Keratinocyte (primary cell): ENCODE measurements around the gene PTPRN2. TPM values are rescaled to one million over a fixed set of nuclear protein-coding genes. Genes with fewer than 3 reads are reported as not detected.

Experiments
- DNase-seq: peaks from one replicate; pipeline ENCODE4 v3.0.0-alpha.2; 2011; ENCODE audit warnings: low read depth, missing footprints, low spot score
- FAIRE-seq: peaks from 2 replicates; lab custom pipeline; 2011; peaks lifted over from hg19 to GRCh38; lab: Jason Lieb, UNC
- H2AFZ ChIP-seq: 2 replicates; pipeline ENCODE4 v1.6.0; 2012; ENCODE audit warnings: low read length, control low read depth, inconsistent platforms; ENCODE audit not compliant: control insufficient read depth
- H3K27ac ChIP-seq: 2 replicates; pipeline ENCODE4 v1.5.1; 2011; ENCODE audit warnings: low read length; ENCODE audit not compliant: control insufficient read depth, insufficient read depth
- H3K27me3 ChIP-seq: 3 replicates; pipeline ENCODE4 v1.6.0; 2011; ENCODE audit warnings: low read length; ENCODE audit not compliant: control insufficient read depth, insufficient read depth; ENCODE audit errors: extremely low read depth
- H3K36me3 ChIP-seq, 2 experiments: 2 replicates in 1 of 2; 3 replicates in 1 of 2; pipeline ENCODE4 v1.5.1; 2011; ENCODE audit warnings: low read length in 2 of 2, mild to moderate bottlenecking in 1 of 2; ENCODE audit not compliant: control insufficient read depth in 2 of 2, insufficient read depth in 2 of 2; ENCODE audit errors: extremely low read depth in 1 of 2
- H3K4me1 ChIP-seq: 3 replicates; pipeline ENCODE4 v1.5.1; 2011; ENCODE audit warnings: low read length; ENCODE audit not compliant: control insufficient read depth, insufficient read depth; ENCODE audit errors: extremely low read depth
- H3K4me2 ChIP-seq: 3 replicates; pipeline ENCODE4 v1.6.0; 2011; ENCODE audit warnings: low read depth, low read length; ENCODE audit not compliant: control insufficient read depth, insufficient read depth; ENCODE audit errors: extremely low read depth
- H3K4me3 ChIP-seq, 3 experiments: fragments of 200-600 bp in 1 of 3; sonication (generic) in 1 of 3; 2 replicates in 2 of 3; 3 replicates in 1 of 3; pipeline ENCODE4 v1.5.1; 2011 to 2016; ENCODE audit warnings: low read length in 3 of 3, mild to moderate bottlenecking in 3 of 3, control low read depth in 2 of 3, inconsistent platforms in 1 of 3, low read depth in 1 of 3, mixed read lengths in 1 of 3, mixed run types in 1 of 3, moderate library complexity in 1 of 3; ENCODE audit not compliant: control insufficient read depth in 2 of 3, insufficient read depth in 2 of 3; ENCODE audit errors: extremely low read depth in 1 of 3
- H3K79me2 ChIP-seq: 2 replicates; pipeline ENCODE4 v1.6.0; 2012; ENCODE audit warnings: low read length; ENCODE audit not compliant: control insufficient read depth, insufficient read depth
- H3K9ac ChIP-seq: 3 replicates; pipeline ENCODE4 v1.6.0; 2011; ENCODE audit warnings: low read length; ENCODE audit not compliant: control insufficient read depth, insufficient read depth; ENCODE audit errors: extremely low read depth
- H3K9me1 ChIP-seq: 3 replicates; pipeline ENCODE4 v1.6.0; 2011; ENCODE audit warnings: low read length; ENCODE audit not compliant: control insufficient read depth, insufficient read depth; ENCODE audit errors: extremely low read depth
- H3K9me3 ChIP-seq: 2 replicates; pipeline ENCODE4 v1.5.1; 2012; ENCODE audit warnings: low read depth, low read length; ENCODE audit not compliant: control insufficient read depth
- H4K20me1 ChIP-seq: 3 replicates; pipeline ENCODE4 v1.6.0; 2011; ENCODE audit warnings: low read length; ENCODE audit not compliant: control insufficient read depth, insufficient read depth; ENCODE audit errors: extremely low read depth
- EZH2 ChIP-seq: IDR thresholded peaks from one replicate; pipeline ENCODE4 v1.6.1; 2012; ENCODE audit warnings: inconsistent platforms, mild to moderate bottlenecking, low read length, moderate library complexity
- dilution Hi-C: fragments of 300-500 bp; cut with MboI; formaldehyde crosslinking; loops from one replicate; pipeline ENCODE4 v1.7.0; 2020; ENCODE audit warnings: low sequenced_read_pairs; ENCODE audit not compliant: extremely low pct_ligation_motif_present
- polyA plus RNA-seq, 5 experiments: library from polyadenylated mRNA; depleted of rRNA in 3 of 5; stranded (reverse) in 3 of 5; stranded (forward) in 1 of 5; unstranded in 1 of 5; fragments of >200 nt; gene quantifications; 1 replicate in 1 of 5; 2 replicates in 3 of 5; 3 replicates in 1 of 5; pipeline versions ENCODE4 v1.2.1 to v1.2.3, GENCODE V29; 2011 to 2012; ENCODE audit warnings: missing spikeins in 2 of 5, low read depth in 1 of 5, low replicate concordance in 1 of 5
- TF ChIP-seq, protein P1 (sequence below), 3 experiments: IDR thresholded peaks in 1 of 3; conservative IDR thresholded peaks in 1 of 3; optimal IDR thresholded peaks in 1 of 3; 2 replicates in 2 of 3; 3 replicates in 1 of 3; pipeline versions ENCODE3 to v1.5.1; 2011; ENCODE audit warnings: low read length in 3 of 3, mild to moderate bottlenecking in 3 of 3, moderate library complexity in 2 of 3, control low read depth in 1 of 3, inconsistent platforms in 1 of 3; ENCODE audit not compliant: insufficient read depth in 2 of 3; ENCODE audit errors: extremely low read depth in 1 of 3

PTPRN2 gene
- polyA plus RNA-seq, 1 donor (not counting 4 experiments of a cell fraction or from before 2014, with no cell fraction given): not detected

DNA sequence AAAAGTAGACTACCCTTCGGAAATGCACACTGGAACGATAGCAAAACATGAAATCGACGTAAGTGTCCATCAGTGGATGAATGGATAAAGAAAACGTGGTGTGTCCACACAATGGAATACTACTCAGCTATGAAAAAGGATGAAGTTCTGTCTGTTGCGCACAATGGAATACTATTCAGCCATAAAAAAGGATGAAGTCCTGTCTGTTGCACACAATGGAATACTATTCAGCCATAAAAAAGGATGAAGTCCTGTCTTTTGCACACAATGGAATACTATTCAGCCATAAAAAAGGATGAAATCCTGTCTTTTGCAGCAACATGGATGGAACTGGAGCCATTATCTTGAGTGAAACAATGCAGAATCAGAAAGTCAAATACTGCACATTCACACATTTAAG is 591.8 kb downstream of the PTPRN2 start:
- Histone ChIP-seq H3K36me3 (no peaks in the 10 kb centered on the region), H3K27me3 (no peaks in the 10 kb centered on the region), H4K20me1 (no peaks in the 10 kb centered on the region), H3K27ac (no peak overlapping the region), H3K9me1 (no peaks in the 10 kb centered on the region), H3K9me3 (peaks cover 10% of the 10 kb centered on the region), H3K79me2 (no peaks in the 10 kb centered on the region), H2AFZ (no peak overlapping the region), H3K4me2 (no peak overlapping the region), H3K4me1 (no peaks in the 10 kb centered on the region), H3K4me3 (no peak overlapping the region), H3K9ac (no peak overlapping the region)
- DNase-seq (no peak), FAIRE-seq (no peak)
- TF ChIP-seq EZH2: no peak
- TF ChIP-seq, protein P1, sequence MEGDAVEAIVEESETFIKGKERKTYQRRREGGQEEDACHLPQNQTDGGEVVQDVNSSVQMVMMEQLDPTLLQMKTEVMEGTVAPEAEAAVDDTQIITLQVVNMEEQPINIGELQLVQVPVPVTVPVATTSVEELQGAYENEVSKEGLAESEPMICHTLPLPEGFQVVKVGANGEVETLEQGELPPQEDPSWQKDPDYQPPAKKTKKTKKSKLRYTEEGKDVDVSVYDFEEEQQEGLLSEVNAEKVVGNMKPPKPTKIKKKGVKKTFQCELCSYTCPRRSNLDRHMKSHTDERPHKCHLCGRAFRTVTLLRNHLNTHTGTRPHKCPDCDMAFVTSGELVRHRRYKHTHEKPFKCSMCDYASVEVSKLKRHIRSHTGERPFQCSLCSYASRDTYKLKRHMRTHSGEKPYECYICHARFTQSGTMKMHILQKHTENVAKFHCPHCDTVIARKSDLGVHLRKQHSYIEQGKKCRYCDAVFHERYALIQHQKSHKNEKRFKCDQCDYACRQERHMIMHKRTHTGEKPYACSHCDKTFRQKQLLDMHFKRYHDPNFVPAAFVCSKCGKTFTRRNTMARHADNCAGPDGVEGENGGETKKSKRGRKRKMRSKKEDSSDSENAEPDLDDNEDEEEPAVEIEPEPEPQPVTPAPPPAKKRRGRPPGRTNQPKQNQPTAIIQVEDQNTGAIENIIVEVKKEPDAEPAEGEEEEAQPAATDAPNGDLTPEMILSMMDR (optimal IDR thresholded peaks at IDR 0.05 in 1 of 3, IDR thresholded peaks at IDR 0.05 in 1 of 3, conservative IDR thresholded peaks at IDR 0.05 in 1 of 3; ENCODE audit: extremely low read depth in 1 of 3, insufficient read depth in 2 of 3, low read length in 3 of 3): no peak
- dilution Hi-C loops: no loop called here

DNA sequence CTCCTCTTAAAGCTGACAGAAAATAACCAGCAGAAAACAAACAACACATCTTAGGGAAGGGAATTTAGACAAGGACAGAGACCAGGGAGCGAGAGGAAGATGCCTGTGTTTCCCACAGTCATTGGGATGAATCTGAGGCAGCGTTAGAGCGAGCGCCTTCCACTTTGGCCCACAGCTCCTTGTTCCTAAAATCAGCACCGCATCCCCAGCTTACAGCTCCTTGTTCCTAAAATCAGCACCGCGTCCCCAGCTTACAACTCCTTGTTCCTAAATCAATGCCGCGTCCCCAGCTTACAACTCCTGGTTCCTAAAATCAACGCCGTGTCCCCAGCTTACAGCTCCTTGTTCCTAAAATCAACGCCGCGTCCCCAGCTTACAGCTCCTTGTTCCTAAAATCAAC is 593.3 kb downstream of the PTPRN2 start:
- no peaks in the 10 kb centered on the region for H4K20me1 ChIP-seq
- dilution Hi-C loops: no loop called here
- H3K9ac ChIP-seq: no peak overlapping the region
- H3K79me2 ChIP-seq: no peaks in the 10 kb centered on the region
- H3K27ac ChIP-seq: no peak overlapping the region
- H2AFZ ChIP-seq: no peak overlapping the region
- no peaks in the 10 kb centered on the region for H3K4me1 ChIP-seq
- no peaks in the 10 kb centered on the region for H3K27me3 ChIP-seq
- H3K9me1 ChIP-seq: no peaks in the 10 kb centered on the region
- no peak overlapping the region for H3K4me3 ChIP-seq
- no peak for FAIRE-seq
- TF ChIP-seq, protein P1 (optimal IDR thresholded peaks at IDR 0.05 in 1 of 3, IDR thresholded peaks at IDR 0.05 in 1 of 3, conservative IDR thresholded peaks at IDR 0.05 in 1 of 3; ENCODE audit: extremely low read depth in 1 of 3, insufficient read depth in 2 of 3, low read length in 3 of 3): no peak
- no peak for TF ChIP-seq EZH2
- no peaks in the 10 kb centered on the region for H3K36me3 ChIP-seq
- no peak overlapping the region for H3K4me2 ChIP-seq
- no peak for DNase-seq
- H3K9me3 ChIP-seq: peaks cover 10% of the 10 kb centered on the region
